ENCODE data around the gene ST8SIA2. TPM values are rescaled to one million over a fixed set of nuclear protein-coding genes. Genes with fewer than 3 reads are reported as not detected.

ST8SIA2 gene
- total and polyA plus RNA-seq, 7 experiments from 2014 or later: not detected

DNA sequence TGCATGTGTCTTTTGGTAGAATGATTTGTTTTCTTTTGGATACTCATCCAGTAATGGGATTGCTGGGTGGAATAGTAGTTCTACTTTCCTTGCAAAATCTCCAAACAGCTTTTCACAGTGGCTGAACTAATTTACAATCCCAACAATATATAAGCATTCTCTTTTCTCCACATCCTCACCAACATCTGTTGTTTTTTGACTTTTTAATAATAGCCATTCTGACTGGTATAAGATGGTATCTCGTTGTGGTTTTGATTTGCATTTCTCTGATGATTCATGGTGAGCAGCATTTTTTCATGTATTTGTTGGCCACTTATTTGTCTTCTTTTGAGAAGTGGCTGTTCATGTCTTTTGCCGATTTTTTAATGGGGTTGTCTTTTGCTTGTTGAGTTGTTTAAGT, 55.8 kb downstream of the ST8SIA2 start:
- ChIA-PET POLR2A (no interaction called here), CTCF (no interaction called here)
- no peak for ATAC-seq
- no peak overlapping the region for H3K4me3 ChIP-seq (ENCODE audit: low read length)
- no peaks in the 10 kb centered on the region for H3K4me1 Mint-ChIP-seq
- no peak overlapping the region for H3K4me3 Mint-ChIP-seq
- DNase-seq: no peak
- no peak overlapping the region for H3K27ac Mint-ChIP-seq
- H3K36me3 Mint-ChIP-seq: no peaks in the 10 kb centered on the region
- no peak overlapping the region for H3K27ac ChIP-seq (ENCODE audit: low read depth, low read length)
- peaks cover 0 to 9% (median 3%) of the 10 kb centered on the region in 5 donors for H3K27me3 Mint-ChIP-seq
- no peaks in the 10 kb centered on the region for H3K9me3 Mint-ChIP-seq
- no peaks in the 10 kb centered on the region for H3K4me1 ChIP-seq (ENCODE audit: control insufficient read depth in 2 of 2, insufficient read depth in 2 of 2, low read length in 2 of 2)
- H3K36me3 ChIP-seq (ENCODE audit: control insufficient read depth in 2 of 3, insufficient read depth in 3 of 3, low read length in 3 of 3): no peaks in the 10 kb centered on the region
- no peaks in the 10 kb centered on the region for H3K27me3 ChIP-seq (ENCODE audit: control insufficient read depth in 2 of 2, insufficient read depth in 2 of 2, low read length in 2 of 2)
- H3K9me3 ChIP-seq (ENCODE audit: control insufficient read depth in 2 of 3, low read length in 3 of 3): no peaks in the 10 kb centered on the region
- intact Hi-C loops (cut with micrococcal nuclease): no loop called here

DNA sequence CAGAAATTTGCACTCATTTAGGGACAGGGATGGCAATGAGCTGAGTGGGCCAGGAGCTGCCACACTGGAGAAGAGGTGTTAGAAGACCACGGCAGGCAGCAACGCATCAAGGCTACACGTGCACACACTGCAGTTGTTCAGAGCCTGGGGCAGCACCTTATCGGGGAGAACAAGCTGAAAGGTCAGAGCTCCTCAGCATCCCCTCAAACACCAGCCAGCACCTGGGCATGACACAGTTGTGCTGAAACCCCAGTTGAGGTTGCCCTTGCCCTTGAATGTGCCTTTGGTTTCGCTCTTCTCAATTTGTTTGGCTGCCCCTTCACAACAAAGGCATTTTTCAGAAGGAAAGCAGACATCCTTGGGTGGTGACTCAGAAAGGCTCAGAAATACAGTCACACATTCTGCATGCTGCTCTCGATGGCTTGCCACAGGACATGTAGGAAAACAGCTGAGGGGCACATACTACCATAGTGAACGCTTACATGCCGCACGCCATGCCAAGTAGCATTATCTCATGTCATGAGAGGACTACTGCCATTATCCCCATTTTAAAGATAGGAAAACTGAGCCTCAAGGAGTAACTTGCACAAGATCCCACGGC, 57.6 kb downstream of the ST8SIA2 start:
- Histone ChIP-seq H3K27me3 (ENCODE audit: control insufficient read depth in 2 of 2, insufficient read depth in 2 of 2, low read length in 2 of 2) (no peaks in the 10 kb centered on the region), H3K27ac (ENCODE audit: low read depth, low read length) (no peak overlapping the region), H3K4me3 (ENCODE audit: low read length) (no peak overlapping the region), H3K4me1 (ENCODE audit: control insufficient read depth in 2 of 2, insufficient read depth in 2 of 2, low read length in 2 of 2) (no peaks in the 10 kb centered on the region), H3K9me3 (ENCODE audit: control insufficient read depth in 2 of 3, low read length in 3 of 3) (no peaks in the 10 kb centered on the region), H3K36me3 (ENCODE audit: control insufficient read depth in 2 of 3, insufficient read depth in 3 of 3, low read length in 3 of 3) (no peaks in the 10 kb centered on the region)
- Mint-ChIP-seq H3K9me3 (no peaks in the 10 kb centered on the region), H3K4me1 (no peaks in the 10 kb centered on the region), H3K4me3 (no peak overlapping the region), H3K27ac (no peak overlapping the region), H3K27me3 (peaks cover 0 to 9% (median 5%) of the 10 kb centered on the region in 5 donors), H3K36me3 (no peaks in the 10 kb centered on the region)
- POLR2A ChIA-PET: no interaction called here
- DNase-seq (no peak), ATAC-seq (no peak)
- intact Hi-C loops (cut with micrococcal nuclease): no loop called here
- CTCF ChIA-PET: interaction anchor here (0.6 kb wide), 1 partner anchor 48 kb away, joined by 3 read pairs; no protein-coding TSS in a partner anchor

DNA sequence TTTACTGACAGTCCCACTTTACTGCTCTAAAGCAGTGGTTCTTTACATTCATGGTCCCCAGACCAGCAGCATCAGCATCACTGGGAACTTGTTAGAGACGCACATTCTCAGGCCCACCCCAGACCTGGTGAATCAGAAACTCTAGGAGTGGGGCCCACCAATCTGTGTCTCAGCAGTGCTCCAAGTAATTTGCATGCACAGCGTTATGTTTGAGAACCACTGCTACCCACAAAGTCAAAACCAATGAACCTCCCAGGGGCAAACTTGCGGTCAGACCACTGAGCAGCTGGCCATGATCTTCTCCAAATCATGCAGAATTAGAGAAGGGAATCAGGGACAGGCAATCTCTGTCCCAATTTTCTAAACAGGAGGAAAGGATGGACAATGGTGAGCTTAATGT, 58.5 kb downstream of the ST8SIA2 start:
- no peaks in the 10 kb centered on the region for H3K4me1 Mint-ChIP-seq
- H3K9me3 Mint-ChIP-seq: no peaks in the 10 kb centered on the region
- no peak overlapping the region for H3K27ac ChIP-seq (ENCODE audit: low read depth, low read length)
- intact Hi-C loops (cut with micrococcal nuclease): no loop called here
- no peaks in the 10 kb centered on the region for H3K27me3 ChIP-seq (ENCODE audit: control insufficient read depth in 2 of 2, insufficient read depth in 2 of 2, low read length in 2 of 2)
- POLR2A ChIA-PET: no interaction called here
- DNase-seq: no peak
- no peaks in the 10 kb centered on the region for H3K36me3 ChIP-seq (ENCODE audit: control insufficient read depth in 2 of 3, insufficient read depth in 3 of 3, low read length in 3 of 3)
- no peak for ATAC-seq
- CTCF ChIA-PET: no interaction called here
- H3K4me1 ChIP-seq (ENCODE audit: control insufficient read depth in 2 of 2, insufficient read depth in 2 of 2, low read length in 2 of 2): no peaks in the 10 kb centered on the region
- H3K4me3 ChIP-seq (ENCODE audit: low read length): no peak overlapping the region
- peaks cover 0 to 9% (median 5%) of the 10 kb centered on the region in 5 donors for H3K27me3 Mint-ChIP-seq
- no peak overlapping the region for H3K27ac Mint-ChIP-seq
- no peaks in the 10 kb centered on the region for H3K9me3 ChIP-seq (ENCODE audit: control insufficient read depth in 2 of 3, low read length in 3 of 3)
- no peaks in the 10 kb centered on the region for H3K36me3 Mint-ChIP-seq
- H3K4me3 Mint-ChIP-seq: no peak overlapping the region

DNA sequence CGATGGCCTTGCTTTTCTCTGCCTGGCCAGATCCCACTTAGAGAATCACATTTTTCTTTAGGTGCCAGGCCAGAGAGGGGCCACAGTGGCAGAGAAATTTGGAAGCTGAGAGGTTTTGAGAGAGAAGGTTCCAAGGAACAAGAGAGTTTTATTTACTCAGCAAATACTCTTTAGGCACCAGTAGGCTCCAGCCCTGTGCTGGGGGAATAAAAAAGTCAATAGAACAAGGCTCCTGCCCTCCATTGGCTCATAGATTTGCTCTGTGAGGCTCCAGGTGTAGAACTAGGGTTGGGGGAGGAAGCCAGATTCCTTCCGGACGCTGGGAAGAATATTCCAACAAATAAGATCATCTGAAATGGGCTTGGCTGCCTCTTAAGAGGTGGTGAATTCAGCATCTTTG, 59.9 kb downstream of the ST8SIA2 start:
- H3K27ac Mint-ChIP-seq: no peak overlapping the region
- intact Hi-C loops (cut with micrococcal nuclease): no loop called here
- Histone ChIP-seq H3K27me3 (ENCODE audit: control insufficient read depth in 2 of 2, insufficient read depth in 2 of 2, low read length in 2 of 2) (no peaks in the 10 kb centered on the region), H3K27ac (ENCODE audit: low read depth, low read length) (no peak overlapping the region), H3K4me3 (ENCODE audit: low read length) (no peak overlapping the region), H3K4me1 (ENCODE audit: control insufficient read depth in 2 of 2, insufficient read depth in 2 of 2, low read length in 2 of 2) (no peaks in the 10 kb centered on the region), H3K9me3 (ENCODE audit: control insufficient read depth in 2 of 3, low read length in 3 of 3) (no peaks in the 10 kb centered on the region), H3K36me3 (ENCODE audit: control insufficient read depth in 2 of 3, insufficient read depth in 3 of 3, low read length in 3 of 3) (no peaks in the 10 kb centered on the region)
- CTCF ChIA-PET: no interaction called here
- H3K4me1 Mint-ChIP-seq: no peaks in the 10 kb centered on the region
- H3K9me3 Mint-ChIP-seq: no peaks in the 10 kb centered on the region
- no peaks in the 10 kb centered on the region for H3K36me3 Mint-ChIP-seq
- H3K4me3 Mint-ChIP-seq: no peak overlapping the region
- POLR2A ChIA-PET: no interaction called here
- peaks cover 3 to 7% (median 5%) of the 10 kb centered on the region in 5 donors for H3K27me3 Mint-ChIP-seq
- ATAC-seq: no peak
- DNase-seq: no peak

DNA sequence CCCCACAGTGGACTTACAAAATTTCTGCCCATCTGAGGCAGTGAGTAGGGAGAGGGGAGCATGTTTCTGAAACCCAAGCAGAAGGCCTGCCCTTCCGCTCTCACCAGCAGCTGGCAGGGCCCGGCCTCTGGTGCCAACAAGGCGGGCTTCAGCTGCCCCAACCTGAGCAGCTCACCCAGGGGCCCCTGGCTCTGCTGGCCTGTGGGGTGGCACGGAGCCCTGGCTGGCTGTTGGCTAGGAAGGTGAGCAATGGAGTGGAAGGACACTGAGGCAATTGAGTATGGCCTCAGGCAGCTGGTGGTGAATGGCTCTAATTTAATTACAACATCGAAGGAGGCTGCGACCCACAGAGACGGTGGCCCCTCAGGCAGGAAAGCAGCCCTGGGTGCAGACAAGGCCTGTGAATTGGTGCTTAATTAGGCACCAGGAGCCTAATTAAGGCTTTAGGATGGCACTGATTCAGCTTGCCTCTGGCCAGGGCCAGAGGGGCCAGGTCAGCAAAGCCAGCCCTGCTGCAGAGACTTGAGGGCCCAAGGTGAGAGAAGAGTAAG, 60.9 kb downstream of the ST8SIA2 start:
- Histone ChIP-seq H3K9me3 (ENCODE audit: control insufficient read depth in 2 of 3, low read length in 3 of 3) (no peaks in the 10 kb centered on the region), H3K36me3 (ENCODE audit: control insufficient read depth in 2 of 3, insufficient read depth in 3 of 3, low read length in 3 of 3) (no peaks in the 10 kb centered on the region), H3K27ac (ENCODE audit: low read depth, low read length) (no peak overlapping the region), H3K4me3 (ENCODE audit: low read length) (no peak overlapping the region), H3K4me1 (ENCODE audit: control insufficient read depth in 2 of 2, insufficient read depth in 2 of 2, low read length in 2 of 2) (no peaks in the 10 kb centered on the region), H3K27me3 (ENCODE audit: control insufficient read depth in 2 of 2, insufficient read depth in 2 of 2, low read length in 2 of 2) (no peaks in the 10 kb centered on the region)
- no peak for ATAC-seq
- Mint-ChIP-seq H3K27ac (no peak overlapping the region), H3K27me3 (peaks cover 3 to 7% (median 5%) of the 10 kb centered on the region in 5 donors), H3K4me3 (no peak overlapping the region), H3K36me3 (no peaks in the 10 kb centered on the region), H3K4me1 (no peaks in the 10 kb centered on the region), H3K9me3 (no peaks in the 10 kb centered on the region)
- ChIA-PET POLR2A (no interaction called here), CTCF (no interaction called here)
- DNase-seq: no peak
- intact Hi-C loops (cut with micrococcal nuclease): no loop called here

DNA sequence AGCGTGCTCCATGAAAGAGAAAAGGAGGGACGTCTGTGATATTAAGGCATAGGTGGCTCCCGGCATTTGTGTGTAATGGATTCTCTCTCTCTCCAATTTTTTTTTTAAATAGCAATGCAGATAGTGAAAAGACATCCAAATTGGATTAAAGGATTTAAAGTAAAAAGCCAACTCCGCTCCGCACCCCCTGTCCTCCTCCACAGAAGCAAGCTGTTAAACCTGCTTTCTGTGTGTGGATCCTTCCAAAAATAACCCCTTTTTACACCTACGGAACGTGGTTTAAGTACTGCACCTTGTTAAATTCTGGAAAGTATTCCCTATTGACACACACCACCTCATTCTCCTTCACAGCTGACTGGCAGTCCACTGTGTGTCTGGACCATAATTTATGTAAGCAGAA, 61.6 kb downstream of the ST8SIA2 start:
- Histone ChIP-seq H3K4me3 (ENCODE audit: low read length) (no peak overlapping the region), H3K27ac (ENCODE audit: low read depth, low read length) (no peak overlapping the region), H3K4me1 (ENCODE audit: control insufficient read depth in 2 of 2, insufficient read depth in 2 of 2, low read length in 2 of 2) (no peaks in the 10 kb centered on the region), H3K36me3 (ENCODE audit: control insufficient read depth in 2 of 3, insufficient read depth in 3 of 3, low read length in 3 of 3) (no peaks in the 10 kb centered on the region), H3K27me3 (ENCODE audit: control insufficient read depth in 2 of 2, insufficient read depth in 2 of 2, low read length in 2 of 2) (no peaks in the 10 kb centered on the region), H3K9me3 (ENCODE audit: control insufficient read depth in 2 of 3, low read length in 3 of 3) (no peaks in the 10 kb centered on the region)
- CTCF ChIA-PET: no interaction called here
- ATAC-seq: no peak
- Mint-ChIP-seq H3K27ac (no peak overlapping the region), H3K27me3 (peaks cover 3 to 7% (median 4%) of the 10 kb centered on the region in 5 donors), H3K4me1 (no peaks in the 10 kb centered on the region), H3K4me3 (no peak overlapping the region), H3K9me3 (no peaks in the 10 kb centered on the region), H3K36me3 (no peaks in the 10 kb centered on the region)
- intact Hi-C loops (cut with micrococcal nuclease): no loop called here
- POLR2A ChIA-PET: no interaction called here
- no peak for DNase-seq

DNA sequence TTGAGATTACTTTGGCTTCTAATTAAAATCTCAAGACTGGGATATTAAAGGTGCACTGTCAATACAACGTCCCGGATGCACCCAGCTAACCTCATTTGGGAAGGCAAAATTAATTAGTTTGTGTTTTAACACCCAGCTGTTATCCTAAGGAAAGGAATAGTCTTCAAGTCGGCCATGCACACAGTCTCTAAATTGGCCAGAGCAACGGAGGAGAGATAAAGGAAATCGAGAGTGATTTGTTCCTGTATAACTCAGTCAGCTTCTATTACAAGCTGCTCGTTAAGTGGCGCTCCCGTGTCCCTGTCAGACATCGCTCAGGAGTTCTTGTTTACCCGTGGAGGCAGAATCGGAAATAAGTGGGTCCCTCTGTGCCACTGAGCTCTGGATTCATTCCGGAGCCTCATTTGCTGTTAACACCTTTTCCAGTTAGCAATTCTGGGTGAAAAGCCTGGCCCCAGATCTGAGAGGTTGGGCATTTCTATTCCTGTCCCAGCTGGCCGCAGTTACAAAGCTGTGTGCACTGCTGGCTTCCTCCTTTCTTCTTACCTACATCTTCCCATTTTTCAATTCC, 63.9 kb downstream of the ST8SIA2 start:
- Mint-ChIP-seq H3K27ac (no peak overlapping the region), H3K4me3 (no peak overlapping the region), H3K4me1 (no peaks in the 10 kb centered on the region), H3K9me3 (no peaks in the 10 kb centered on the region), H3K27me3 (peaks cover 0 to 17% (median 4%) of the 10 kb centered on the region in 5 donors), H3K36me3 (no peaks in the 10 kb centered on the region)
- Histone ChIP-seq H3K27me3 (ENCODE audit: control insufficient read depth in 2 of 2, insufficient read depth in 2 of 2, low read length in 2 of 2) (no peaks in the 10 kb centered on the region), H3K36me3 (ENCODE audit: control insufficient read depth in 2 of 3, insufficient read depth in 3 of 3, low read length in 3 of 3) (no peaks in the 10 kb centered on the region), H3K4me3 (ENCODE audit: low read length) (no peak overlapping the region), H3K4me1 (ENCODE audit: control insufficient read depth in 2 of 2, insufficient read depth in 2 of 2, low read length in 2 of 2) (no peaks in the 10 kb centered on the region), H3K27ac (ENCODE audit: low read depth, low read length) (no peak overlapping the region), H3K9me3 (ENCODE audit: control insufficient read depth in 2 of 3, low read length in 3 of 3) (no peaks in the 10 kb centered on the region)
- CTCF ChIA-PET: no interaction called here
- intact Hi-C loops (cut with micrococcal nuclease): no loop called here
- no peak for DNase-seq
- ATAC-seq: no peak
- POLR2A ChIA-PET: no interaction called here

Data from naive thymus-derived CD4-positive, alpha-beta T cell (primary cell).